ENCODE measurements around the gene MAPKBP1.

DNA sequence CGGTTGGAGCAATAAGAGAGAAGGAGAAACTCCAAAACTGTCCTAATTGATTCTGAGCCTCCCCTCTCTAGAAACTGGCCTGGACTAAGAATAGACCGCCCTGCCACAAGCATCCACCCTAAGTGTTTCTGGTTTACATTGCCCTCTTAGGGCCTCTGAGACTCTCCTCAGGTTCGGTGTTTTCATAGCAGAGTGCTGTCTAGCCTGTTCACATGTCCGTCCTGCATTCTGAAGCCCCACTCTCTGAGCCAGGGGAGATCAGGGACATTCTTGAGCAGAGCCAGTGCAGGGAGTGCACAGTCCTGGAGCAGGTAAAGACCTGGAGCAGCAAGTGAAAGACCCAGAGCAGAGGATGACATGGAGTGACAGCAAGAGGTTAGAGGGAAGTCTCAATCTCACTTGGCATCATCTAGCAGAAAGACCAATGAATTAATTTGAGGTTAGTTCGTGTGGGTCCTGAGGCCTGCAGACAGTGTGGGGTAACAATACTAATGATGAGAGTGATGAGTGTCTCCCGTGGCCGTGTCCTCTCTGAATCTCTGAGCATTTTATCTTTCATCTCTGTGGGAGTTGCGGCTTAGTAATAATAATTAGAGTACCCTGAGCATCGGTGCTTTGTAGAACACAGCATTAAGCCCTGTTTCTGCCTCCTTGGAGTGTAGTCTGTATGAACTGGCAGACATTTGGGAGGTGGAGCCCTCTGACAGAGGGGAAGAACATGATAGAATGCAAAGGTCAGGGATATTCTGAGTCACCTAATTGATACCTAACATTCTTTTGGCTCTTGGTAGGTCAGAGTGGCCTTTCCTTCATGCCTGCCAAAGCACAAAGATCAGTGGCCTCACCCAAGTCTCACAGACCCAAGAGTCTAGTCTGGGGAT, 24.6 kb downstream of the MAPKBP1 start:
- TF ChIP-seq SP1 (IDR thresholded peaks at IDR 0.05) (no peak), FOXM1 (IDR thresholded peaks at IDR 0.05; ENCODE audit: borderline replicate concordance) (no peak), FOXA1 (IDR thresholded peaks at IDR 0.05) (no peak)

Measured in HEK293T (cell line).